Measurements from ENCODE around the gene FRRS1.

DNA sequence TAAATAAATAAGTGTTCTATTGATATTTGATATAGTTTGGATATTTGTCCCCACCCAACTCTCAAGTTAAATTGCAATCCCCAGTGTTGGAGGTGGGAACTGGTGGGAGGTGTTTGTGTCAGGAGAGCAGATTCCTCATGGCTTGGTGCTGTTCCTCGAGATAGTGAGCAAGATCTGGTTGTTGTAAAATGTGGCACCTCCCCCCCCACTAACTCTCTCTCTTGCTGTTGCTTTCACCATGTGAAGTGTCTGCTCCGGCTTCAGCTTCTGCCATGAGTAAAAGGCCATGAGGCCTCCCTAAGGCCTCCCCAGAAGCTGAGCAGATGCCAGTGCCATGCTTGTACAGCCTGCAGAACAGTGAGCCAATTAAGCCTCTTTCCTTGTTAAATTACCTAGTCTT lies 20.8 kb downstream of the FRRS1 start:
- TF ChIP-seq, protein P1, sequence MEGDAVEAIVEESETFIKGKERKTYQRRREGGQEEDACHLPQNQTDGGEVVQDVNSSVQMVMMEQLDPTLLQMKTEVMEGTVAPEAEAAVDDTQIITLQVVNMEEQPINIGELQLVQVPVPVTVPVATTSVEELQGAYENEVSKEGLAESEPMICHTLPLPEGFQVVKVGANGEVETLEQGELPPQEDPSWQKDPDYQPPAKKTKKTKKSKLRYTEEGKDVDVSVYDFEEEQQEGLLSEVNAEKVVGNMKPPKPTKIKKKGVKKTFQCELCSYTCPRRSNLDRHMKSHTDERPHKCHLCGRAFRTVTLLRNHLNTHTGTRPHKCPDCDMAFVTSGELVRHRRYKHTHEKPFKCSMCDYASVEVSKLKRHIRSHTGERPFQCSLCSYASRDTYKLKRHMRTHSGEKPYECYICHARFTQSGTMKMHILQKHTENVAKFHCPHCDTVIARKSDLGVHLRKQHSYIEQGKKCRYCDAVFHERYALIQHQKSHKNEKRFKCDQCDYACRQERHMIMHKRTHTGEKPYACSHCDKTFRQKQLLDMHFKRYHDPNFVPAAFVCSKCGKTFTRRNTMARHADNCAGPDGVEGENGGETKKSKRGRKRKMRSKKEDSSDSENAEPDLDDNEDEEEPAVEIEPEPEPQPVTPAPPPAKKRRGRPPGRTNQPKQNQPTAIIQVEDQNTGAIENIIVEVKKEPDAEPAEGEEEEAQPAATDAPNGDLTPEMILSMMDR (IDR thresholded peaks at IDR 0.05; ENCODE audit: poor library complexity, severe bottlenecking), result no peak
- TF ChIP-seq TAF1 (IDR thresholded peaks at IDR 0.05; ENCODE audit: low read depth), result no peak
- no peak for TF ChIP-seq MXI1 (conservative IDR thresholded peaks at IDR 0.05; ENCODE audit: poor library complexity, severe bottlenecking)
- TF ChIP-seq EP300 (conservative IDR thresholded peaks at IDR 0.05; ENCODE audit: poor library complexity, severe bottlenecking), result no peak

All from neural cell (in vitro differentiated cells).